GM15510 (cell line): ENCODE measurements around the gene ARID1B.

ENCODE experiments used
- POLR2A ChIP-seq: IDR thresholded peaks from 3 replicates; pipeline ENCODE4 v1.6.1; 2011; ENCODE audit warnings: borderline replicate concordance; ENCODE audit not compliant: insufficient read length; ENCODE audit errors: extremely low read depth

ARID1B gene

DNA sequence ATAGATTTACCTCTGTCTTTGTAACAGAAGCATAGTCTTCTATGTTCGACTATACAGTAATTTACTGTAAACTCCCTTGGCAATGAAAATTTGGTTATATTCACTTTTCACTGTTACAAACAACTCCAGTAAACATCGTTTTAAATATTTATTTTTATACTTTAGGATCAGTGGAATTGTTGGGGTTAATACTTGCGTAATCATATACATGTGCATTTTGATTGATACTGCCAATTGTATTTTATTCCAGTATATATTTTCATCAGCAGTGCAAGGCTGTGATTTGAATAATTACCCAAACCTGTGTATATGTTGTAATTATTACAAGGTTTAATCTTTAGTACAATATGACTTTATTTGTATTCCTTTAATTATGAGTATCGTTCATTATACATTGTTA, 255.7 kb downstream of the ARID1B start:
- TF ChIP-seq POLR2A, result no peak

DNA sequence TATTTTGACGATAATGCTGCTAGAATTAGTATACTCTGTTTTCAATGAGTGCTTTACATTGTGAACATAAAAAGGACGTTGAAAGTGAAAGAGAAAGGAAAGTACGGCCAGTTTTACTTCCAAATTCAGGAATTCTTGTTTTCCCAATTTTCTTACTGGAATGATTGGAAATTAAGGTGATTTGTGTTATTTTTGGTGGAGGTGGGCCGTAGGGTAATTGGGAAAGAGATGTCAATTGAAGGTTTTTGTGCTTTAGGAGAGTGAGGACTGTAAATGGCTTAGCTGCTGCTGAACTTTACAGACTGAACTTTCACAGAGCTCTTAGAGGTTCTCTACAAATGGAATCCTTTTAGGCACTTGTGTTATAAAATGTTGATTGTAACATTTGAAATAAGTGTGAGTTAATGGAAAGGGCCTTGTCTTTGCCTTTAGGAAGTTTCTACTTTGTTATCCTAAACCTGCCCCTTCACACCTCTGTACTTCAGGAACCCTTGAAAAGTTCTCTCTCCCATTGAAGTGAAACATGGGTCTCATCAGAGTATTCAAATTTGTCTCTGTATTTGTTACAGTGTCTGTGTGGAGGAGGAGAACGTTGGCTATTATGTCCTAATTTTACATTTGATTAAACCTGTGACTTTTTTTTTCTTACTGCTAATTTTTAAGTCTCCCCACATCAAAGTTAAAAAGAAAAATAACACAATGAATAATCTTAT, 256.4 kb downstream of the ARID1B start:
- no peak for TF ChIP-seq POLR2A

DNA sequence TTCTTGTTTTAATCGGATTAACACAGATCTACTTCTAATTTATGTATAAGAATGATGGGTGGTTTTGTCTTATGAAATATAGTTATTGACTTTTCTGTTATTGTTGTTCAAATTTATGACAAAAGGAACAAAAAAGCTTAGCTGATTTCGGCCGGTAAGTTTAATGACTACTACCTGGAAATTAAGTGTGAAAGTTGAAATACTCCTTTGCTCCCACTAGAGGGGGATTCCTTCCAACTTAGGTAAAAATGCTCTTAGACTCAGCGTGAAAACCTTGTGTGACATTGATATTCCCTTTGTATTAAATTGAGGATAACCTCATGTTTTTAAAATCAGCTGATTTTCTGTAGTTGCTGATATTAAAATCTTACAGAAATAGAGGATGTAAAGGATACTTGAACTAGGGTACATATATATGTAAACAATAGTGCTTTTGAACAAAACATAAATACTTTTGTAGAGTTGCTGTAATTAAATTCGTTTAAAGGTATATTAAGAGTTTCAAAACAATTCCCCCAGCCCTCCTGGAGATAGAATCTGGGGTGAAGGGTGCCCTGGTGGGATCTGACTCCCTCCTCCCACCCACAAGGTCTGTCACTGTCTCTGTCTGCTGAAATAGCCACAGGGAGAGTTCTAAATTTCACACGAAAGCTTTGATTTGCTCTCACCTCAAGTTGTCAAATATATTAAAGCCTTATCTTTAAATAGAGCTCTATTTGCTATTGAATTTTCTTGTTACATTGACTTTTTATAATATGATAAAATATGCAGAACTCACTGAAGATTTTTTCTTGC, 257.5 kb downstream of the ARID1B start:
- no peak for TF ChIP-seq POLR2A

DNA sequence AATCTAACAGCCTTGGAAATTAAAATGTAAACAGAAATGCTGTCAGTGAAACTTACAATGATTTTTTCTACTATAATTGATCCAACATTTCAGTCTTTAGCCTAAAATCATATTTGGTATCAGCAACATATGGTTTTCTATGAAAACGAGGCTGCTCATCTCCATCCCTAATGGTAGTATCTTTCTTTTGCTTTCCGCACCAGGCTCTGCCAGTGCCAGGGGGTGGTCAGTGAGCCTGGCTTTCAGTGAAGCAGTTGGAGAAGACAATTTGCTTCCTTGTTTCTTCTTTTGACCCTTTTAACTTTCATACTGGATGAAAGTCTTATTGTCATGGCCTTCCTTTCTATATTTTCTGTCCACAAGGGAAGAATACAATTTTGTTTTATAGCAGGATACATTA, 258.4 kb downstream of the ARID1B start:
- TF ChIP-seq POLR2A, result no peak

DNA sequence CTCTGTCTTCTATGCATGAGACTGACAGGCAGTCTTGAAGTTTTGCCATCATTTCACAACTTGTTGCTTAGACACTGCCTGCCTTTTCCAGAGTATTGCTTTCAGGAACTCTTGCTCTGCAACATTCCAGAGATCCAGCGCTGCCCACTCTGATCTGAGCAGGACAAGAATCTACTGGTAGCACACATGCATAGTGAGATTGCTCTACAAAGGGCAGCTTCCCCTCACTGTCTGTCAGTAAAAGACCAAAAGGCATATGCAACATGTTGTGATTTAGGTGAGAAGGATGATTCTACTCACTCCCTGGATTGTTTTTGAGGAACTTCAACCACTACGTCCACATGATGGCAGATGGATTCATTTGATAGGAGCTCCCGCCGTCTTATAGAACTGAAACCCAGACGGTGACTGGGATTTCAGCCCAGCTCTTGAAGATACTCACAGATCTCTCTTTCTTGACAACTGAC, 259.1 kb downstream of the ARID1B start:
- TF ChIP-seq POLR2A, result no peak

DNA sequence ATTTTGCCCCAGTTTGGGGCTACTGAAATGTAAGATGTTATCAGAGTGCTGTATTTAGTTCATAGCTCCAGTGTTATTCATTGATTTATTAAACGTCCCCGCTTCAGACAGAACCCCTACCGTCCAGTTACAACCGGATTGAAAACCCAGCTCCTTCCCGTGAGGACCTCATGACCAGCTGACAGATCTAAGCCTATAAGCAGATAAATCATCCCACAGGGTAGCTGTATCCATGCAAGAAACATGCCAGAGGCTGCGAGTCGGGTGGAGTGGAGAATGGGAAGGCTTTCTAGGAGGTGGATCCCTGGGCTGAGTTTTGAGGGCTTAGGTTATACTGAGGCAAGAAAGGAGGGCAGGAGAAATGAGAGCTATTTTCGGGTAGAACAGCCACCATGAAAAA, 260.0 kb downstream of the ARID1B start:
- TF ChIP-seq POLR2A, result no peak

DNA sequence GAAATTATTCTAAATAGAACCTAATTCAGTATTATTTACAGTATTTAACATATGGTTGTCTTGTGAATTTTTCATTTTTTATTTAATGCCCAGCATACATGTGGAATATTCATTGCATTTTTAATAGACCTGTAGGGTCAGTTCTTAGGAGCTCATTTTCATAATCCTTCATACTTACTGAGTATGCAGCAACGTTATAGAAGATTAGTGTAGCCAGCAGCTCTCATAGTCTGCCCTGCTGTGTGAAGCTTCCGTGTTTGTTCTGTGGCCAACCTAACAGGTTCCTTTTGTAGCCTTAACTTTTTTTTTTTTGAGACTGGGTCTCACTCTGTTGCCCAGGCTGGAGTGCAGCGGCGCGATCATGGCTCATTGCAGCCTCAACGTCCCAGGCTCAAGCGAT, 261.4 kb downstream of the ARID1B start:
- TF ChIP-seq POLR2A, result no peak

DNA sequence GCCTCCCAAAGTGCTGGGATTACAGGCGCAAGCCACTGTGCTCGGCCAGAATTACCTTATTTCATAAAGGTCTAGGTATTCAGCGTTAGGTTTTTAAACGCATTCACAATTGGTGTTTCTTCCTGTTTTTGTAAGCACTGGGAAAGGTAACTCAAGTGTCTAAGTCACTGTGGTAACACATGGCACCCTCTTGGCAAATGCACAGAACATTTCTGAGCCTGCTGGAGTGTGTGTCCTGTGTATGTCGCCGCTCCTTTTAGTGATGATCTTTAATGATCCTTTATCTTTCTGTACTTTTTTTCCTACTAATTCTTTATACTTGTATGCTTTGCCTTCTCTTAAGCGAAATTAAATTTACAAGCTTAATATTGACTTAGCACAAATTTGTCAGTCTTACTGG, 263.0 kb downstream of the ARID1B start:
- TF ChIP-seq POLR2A, result no peak

DNA sequence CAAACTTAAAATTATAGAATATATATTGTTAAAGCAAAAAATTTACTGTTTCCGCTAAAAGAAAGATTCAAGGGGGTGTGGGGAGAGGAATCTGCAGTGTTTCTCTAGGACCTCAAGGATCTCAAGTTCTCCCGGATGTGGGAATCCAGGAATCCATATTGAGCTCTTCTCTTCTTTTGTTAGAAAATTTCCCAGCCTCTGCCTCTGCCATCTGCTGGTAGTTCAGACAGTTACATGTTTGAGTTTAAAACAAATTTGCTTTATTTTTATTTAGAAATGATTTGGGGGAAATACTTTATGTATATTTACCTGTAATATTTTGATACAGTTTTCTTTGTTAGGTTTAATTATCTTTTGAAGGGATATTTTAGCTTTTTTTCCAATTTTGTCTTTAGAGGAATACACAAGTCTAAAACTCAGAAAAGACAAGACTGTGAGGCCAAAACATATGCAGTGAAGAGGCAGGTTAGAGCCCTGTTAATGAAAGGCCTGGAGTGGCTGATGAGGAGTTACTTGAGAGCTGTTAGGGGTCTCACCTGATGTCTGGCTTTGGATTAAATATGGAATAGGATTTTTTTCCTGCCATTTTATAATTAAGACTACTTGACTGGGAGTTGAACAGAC, 268.8 kb downstream of the ARID1B start:
- TF ChIP-seq POLR2A, result no peak

DNA sequence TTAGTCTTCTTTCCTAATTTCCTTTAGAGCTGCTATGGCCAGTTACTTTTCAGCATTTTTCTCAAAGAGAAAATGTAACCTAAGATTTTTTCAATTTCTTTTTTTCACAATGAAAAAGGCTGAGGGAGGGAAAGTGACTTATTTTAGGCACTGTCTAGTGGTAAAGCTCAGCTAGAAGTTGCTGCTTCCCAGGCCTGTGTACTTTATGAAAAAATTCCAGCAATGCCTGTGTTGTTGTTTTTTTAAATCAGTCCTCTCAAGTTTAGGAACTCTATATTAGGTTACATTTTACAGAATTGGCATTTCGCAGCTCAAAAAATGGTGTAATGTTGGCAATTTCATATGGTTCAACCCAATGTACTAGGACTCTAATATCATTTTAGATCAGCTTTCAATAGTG, 269.6 kb downstream of the ARID1B start:
- no peak for TF ChIP-seq POLR2A

DNA sequence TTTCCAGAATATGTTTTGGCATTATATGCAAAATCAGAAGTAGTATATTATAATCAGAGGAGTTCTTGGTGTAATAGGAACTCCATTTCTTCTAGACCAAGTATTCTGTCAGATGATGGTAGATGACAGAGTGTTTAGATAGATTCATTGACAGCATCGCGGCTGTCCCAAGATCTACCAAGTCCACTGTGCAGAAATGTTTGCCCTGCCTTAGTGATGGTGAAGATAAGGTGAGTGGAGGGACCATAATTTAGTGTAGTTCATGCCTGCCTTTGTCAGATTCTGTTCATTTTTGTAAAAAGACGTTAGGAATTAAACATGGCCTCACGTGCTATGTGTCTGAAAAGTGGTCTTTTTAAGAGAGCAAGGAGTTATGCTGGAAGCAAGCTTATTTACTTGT, 270.1 kb downstream of the ARID1B start:
- no peak for TF ChIP-seq POLR2A

DNA sequence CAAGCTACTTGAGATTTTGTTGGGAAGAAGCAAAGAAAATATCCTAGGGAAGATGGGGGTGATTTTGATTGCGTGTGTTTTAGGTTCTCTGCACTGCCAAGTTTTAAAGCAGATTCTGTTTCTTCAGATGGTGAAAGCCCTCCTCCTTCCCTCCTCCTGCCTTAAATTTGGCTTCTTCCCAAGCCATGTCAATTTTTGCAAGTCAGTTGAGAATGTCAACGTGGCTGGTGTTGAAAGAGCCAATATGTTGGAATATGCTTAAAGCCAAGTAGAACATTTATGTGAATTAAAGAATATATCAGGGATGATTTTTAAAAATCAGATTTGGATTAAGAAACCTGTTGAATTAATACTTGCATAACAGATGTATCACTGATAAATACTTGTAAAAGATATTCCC, 270.8 kb downstream of the ARID1B start:
- TF ChIP-seq POLR2A, result no peak

DNA sequence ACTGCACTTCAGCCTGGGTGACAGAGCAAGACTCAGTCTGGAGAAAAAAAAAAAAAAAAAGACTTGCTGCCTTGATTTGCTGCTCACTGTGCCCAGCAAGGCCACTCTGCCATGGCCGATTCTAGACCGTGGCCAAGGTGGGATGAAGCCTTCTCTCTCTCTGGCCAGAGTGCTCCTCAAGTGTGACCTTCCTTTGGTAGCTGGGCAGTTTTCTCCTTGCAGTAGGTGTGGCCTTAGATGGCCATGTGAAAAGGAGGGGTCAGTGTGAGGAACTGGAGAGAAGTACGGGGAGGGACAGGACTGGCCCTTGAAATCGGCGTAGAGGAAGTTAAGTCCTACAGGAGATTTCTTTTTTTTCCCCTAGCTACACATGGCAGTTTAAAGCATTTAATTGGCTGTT, 272.0 kb downstream of the ARID1B start:
- no peak for TF ChIP-seq POLR2A

DNA sequence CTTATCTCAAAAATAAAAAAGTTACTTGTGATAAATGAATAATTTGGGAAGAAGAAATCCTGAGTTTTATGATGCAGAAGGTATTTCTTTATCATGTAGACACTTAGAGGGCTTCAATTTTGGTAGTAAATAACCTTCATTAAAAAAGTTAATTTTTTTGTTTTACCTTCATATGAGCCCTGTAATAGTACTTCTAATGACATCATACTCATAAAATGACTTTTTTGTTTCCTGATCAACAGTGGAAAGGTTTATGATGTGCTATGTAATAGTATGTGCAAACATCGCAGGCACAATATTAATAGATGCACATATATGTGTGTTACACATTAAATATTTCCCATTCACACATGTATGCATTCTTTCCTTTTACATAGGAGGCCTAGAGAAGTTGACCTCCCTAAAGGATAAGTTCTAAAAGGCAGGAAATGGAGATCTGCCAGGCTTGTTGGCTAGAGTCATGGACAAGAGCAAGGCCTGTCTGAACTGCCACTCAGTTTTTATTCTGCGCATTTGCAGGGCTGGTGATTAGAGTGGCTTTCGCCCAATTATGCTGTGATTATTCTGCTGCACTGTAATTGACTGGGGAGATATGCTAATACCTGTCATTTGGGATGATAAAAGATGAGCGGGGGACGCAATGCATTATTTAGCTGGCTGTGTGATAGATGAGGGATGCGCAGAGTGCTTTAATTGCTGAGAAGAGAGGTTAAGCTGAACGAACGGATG, 273.5 kb downstream of the ARID1B start:
- TF ChIP-seq POLR2A, result no peak

DNA sequence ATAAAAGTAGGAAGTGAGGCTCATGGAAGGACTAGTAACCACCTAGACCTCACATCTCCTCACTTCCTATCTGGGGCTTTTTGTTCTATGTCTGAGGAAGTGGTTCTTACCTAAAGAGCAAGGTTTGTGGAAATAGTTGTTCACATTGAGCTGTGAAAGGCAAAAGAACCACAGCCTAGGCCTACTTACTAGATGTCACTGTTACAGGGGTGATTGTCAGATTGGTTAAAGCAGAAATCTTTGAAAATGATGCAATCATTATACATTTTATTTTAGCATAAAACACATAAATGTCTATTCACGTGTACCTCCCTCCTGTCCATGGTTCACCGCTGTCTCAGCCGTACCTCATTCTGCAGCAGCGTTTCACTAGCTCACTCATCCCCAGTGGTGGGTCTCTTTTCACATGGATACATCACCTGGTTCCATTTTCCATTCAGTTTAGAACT, 277.4 kb downstream of the ARID1B start:
- no peak for TF ChIP-seq POLR2A
